ENCODE data around the gene HIPK1.

HIPK1 gene

DNA sequence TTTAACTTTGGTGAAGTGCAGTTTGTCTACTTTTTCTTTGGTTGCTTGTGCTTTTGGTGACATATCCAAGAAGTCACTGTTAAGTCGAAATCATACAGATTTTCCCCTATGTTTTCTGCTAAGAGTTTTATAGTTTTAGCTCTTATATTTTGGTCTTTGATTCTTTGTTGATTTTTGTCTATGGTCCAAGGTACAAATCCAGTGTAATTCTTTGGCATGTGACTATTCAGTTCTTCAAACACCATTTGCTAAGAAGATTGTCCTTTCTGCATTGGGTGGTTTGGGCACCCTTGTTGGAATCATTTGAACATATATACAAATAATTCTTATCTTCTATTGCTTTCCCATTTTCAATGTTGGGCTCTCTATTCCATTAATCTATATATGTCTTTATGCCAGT lies 16.2 kb downstream of the HIPK1 start:
- Histone ChIP-seq H3K27me3 (ENCODE audit: low read length) (no peaks in the 10 kb centered on the region), H3K9me2 (replicated peaks; ENCODE audit: insufficient read depth, low read length) (no peaks in the 10 kb centered on the region), H3K36me3 (ENCODE audit: low read length) (peaks cover 30% of the 10 kb centered on the region), H3K9ac (ENCODE audit: low read length) (no peak overlapping the region), H3K9me3 (ENCODE audit: insufficient read depth, low read length) (no peaks in the 10 kb centered on the region), H4K20me1 (ENCODE audit: low read depth, low read length) (no peaks in the 10 kb centered on the region; the same call in 1 of the 2 replicates), H3F3A (ENCODE audit: insufficient read depth) (peaks cover 14% of the 10 kb centered on the region; the same call in 1 of the 2 replicates), H2AFZ (ENCODE audit: low read depth, low read length, severe bottlenecking) (no peak overlapping the region), H3K4me3 (ENCODE audit: insufficient read depth, low read length, poor library complexity, severe bottlenecking) (no peak overlapping the region), H3K4me2 (ENCODE audit: low read depth, low read length, poor library complexity, severe bottlenecking) (peak overlapping the region; percentile 31), H3K27ac (ENCODE audit: low read depth, low read length) (no peak overlapping the region), H3K79me2 (ENCODE audit: insufficient read depth, low read length) (peaks cover 76% of the 10 kb centered on the region)
- TF ChIP-seq EZH2phosphoT487 (conservative IDR thresholded peaks at IDR 0.05; ENCODE audit: low read length): no peak
- TF ChIP-seq, protein P1, sequence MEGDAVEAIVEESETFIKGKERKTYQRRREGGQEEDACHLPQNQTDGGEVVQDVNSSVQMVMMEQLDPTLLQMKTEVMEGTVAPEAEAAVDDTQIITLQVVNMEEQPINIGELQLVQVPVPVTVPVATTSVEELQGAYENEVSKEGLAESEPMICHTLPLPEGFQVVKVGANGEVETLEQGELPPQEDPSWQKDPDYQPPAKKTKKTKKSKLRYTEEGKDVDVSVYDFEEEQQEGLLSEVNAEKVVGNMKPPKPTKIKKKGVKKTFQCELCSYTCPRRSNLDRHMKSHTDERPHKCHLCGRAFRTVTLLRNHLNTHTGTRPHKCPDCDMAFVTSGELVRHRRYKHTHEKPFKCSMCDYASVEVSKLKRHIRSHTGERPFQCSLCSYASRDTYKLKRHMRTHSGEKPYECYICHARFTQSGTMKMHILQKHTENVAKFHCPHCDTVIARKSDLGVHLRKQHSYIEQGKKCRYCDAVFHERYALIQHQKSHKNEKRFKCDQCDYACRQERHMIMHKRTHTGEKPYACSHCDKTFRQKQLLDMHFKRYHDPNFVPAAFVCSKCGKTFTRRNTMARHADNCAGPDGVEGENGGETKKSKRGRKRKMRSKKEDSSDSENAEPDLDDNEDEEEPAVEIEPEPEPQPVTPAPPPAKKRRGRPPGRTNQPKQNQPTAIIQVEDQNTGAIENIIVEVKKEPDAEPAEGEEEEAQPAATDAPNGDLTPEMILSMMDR (IDR thresholded peaks at IDR 0.05; ENCODE audit: insufficient read depth, low read length, poor library complexity, severe bottlenecking): no peak

DNA sequence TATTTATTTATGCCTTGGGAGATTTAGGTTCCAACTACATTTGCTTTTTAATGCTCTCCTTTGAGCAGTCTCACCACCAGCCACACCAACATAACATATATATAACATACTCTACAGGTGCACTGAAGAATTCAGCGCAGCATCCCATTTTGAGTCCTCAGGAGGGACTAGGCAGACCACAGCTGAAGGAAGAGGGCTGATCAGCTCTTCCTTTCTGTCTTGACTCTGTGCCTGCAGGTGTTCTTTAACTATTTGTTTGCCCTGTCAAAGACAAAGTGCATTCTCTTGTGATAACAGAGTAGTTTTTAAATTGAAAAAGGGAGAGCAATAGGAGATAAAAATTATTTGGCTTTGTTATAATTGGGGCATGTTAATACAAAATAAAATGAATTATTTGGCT lies 17.0 kb downstream of the HIPK1 start:
- Histone ChIP-seq H3K79me2 (ENCODE audit: insufficient read depth, low read length) (peaks cover 79% of the 10 kb centered on the region), H3K4me3 (ENCODE audit: insufficient read depth, low read length, poor library complexity, severe bottlenecking) (no peak overlapping the region), H3K4me2 (ENCODE audit: low read depth, low read length, poor library complexity, severe bottlenecking) (peak overlapping the region; percentile 31), H3K36me3 (ENCODE audit: low read length) (peaks cover 27% of the 10 kb centered on the region), H2AFZ (ENCODE audit: low read depth, low read length, severe bottlenecking) (no peak overlapping the region), H3K9me3 (ENCODE audit: insufficient read depth, low read length) (no peaks in the 10 kb centered on the region), H3K27me3 (ENCODE audit: low read length) (no peaks in the 10 kb centered on the region), H4K20me1 (ENCODE audit: low read depth, low read length) (no peaks in the 10 kb centered on the region; the same call in 1 of the 2 replicates), H3F3A (ENCODE audit: insufficient read depth) (peaks cover 14% of the 10 kb centered on the region; the same call in 1 of the 2 replicates), H3K27ac (ENCODE audit: low read depth, low read length) (peak overlapping the region; percentile 36; the same call in 1 of the 2 replicates), H3K9me2 (replicated peaks; ENCODE audit: insufficient read depth, low read length) (no peaks in the 10 kb centered on the region), H3K9ac (ENCODE audit: low read length) (no peak overlapping the region)
- no peak for TF ChIP-seq EZH2phosphoT487 (conservative IDR thresholded peaks at IDR 0.05; ENCODE audit: low read length)
- TF ChIP-seq, protein P1 (IDR thresholded peaks at IDR 0.05; ENCODE audit: insufficient read depth, low read length, poor library complexity, severe bottlenecking): no peak

- H2AFZ ChIP-seq (ENCODE audit: low read depth, low read length, severe bottlenecking): no peak overlapping the region
- no peak overlapping the region for H3K9ac ChIP-seq (ENCODE audit: low read length)
These were observed 17.7 kb downstream of the HIPK1 start for GRCh38 chr1:113946678-113947387.

More at GRCh38 chr1:113946678-113947387, 17.7 kb downstream of the HIPK1 start:
- Histone ChIP-seq H3F3A (ENCODE audit: insufficient read depth) (peaks cover 14% of the 10 kb centered on the region; the same call in 1 of the 2 replicates), H3K27me3 (ENCODE audit: low read length) (no peaks in the 10 kb centered on the region), H3K79me2 (ENCODE audit: insufficient read depth, low read length) (peaks cover 83% of the 10 kb centered on the region), H3K27ac (ENCODE audit: low read depth, low read length) (peak overlapping the region; percentile 34), H4K20me1 (ENCODE audit: low read depth, low read length) (no peaks in the 10 kb centered on the region; the same call in 1 of the 2 replicates), H3K9me2 (replicated peaks; ENCODE audit: insufficient read depth, low read length) (no peaks in the 10 kb centered on the region), H3K36me3 (ENCODE audit: low read length) (peaks cover 23% of the 10 kb centered on the region), H3K9me3 (ENCODE audit: insufficient read depth, low read length) (no peaks in the 10 kb centered on the region), H3K4me2 (ENCODE audit: low read depth, low read length, poor library complexity, severe bottlenecking) (peak overlapping the region; percentile 31), H3K4me3 (ENCODE audit: insufficient read depth, low read length, poor library complexity, severe bottlenecking) (no peak overlapping the region)
- TF ChIP-seq, protein P1 (IDR thresholded peaks at IDR 0.05; ENCODE audit: insufficient read depth, low read length, poor library complexity, severe bottlenecking): no peak
- TF ChIP-seq EZH2phosphoT487 (conservative IDR thresholded peaks at IDR 0.05; ENCODE audit: low read length): no peak

Measured in SU-DHL-6 (cell line).